ENCODE measurements around the gene RICTOR. TPM values are rescaled to one million over a fixed set of nuclear protein-coding genes. Genes with fewer than 3 reads are reported as not detected.

The RICTOR gene
- total RNA-seq, 1 donor from 2014 or later, result 35.0 TPM

DNA sequence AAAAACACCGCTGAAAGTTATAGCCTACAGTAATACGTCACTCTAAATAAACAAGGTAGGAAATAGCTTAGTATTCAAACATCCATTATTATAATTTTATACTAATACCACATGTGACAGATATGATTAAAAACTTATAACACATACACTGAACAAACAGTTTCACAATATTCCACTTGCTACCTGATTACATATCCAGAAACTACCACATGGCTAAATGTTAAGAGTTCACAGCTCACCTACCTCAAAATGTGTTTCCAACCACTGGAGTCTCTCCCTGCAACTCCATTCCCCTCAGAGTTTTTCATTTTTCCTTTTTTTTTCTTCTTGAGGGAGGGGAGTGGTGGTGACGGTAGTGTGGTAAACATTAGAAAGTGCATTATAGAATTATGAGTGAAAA lies 12.1 kb downstream of the RICTOR start:
- TF ChIP-seq, protein P1, sequence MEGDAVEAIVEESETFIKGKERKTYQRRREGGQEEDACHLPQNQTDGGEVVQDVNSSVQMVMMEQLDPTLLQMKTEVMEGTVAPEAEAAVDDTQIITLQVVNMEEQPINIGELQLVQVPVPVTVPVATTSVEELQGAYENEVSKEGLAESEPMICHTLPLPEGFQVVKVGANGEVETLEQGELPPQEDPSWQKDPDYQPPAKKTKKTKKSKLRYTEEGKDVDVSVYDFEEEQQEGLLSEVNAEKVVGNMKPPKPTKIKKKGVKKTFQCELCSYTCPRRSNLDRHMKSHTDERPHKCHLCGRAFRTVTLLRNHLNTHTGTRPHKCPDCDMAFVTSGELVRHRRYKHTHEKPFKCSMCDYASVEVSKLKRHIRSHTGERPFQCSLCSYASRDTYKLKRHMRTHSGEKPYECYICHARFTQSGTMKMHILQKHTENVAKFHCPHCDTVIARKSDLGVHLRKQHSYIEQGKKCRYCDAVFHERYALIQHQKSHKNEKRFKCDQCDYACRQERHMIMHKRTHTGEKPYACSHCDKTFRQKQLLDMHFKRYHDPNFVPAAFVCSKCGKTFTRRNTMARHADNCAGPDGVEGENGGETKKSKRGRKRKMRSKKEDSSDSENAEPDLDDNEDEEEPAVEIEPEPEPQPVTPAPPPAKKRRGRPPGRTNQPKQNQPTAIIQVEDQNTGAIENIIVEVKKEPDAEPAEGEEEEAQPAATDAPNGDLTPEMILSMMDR (IDR thresholded peaks at IDR 0.05; ENCODE audit: insufficient read depth, low read length, severe bottlenecking), result no peak
- H3K36me3 ChIP-seq (ENCODE audit: control insufficient read depth, insufficient read depth, low read length), result peaks cover 2% of the 10 kb centered on the region
- FAIRE-seq, result no peak

GRCh38 chr5:39059064-39059463 lies 15.1 kb downstream of the RICTOR start:
- FAIRE-seq, result no peak
- Histone ChIP-seq H3K36me3 (ENCODE audit: control insufficient read depth, insufficient read depth, low read length) (no peaks in the 10 kb centered on the region), H3K27me3 (ENCODE audit: control insufficient read depth, insufficient read depth, low read length) (no peaks in the 10 kb centered on the region), H3K4me3 (ENCODE audit: low read depth, low read length) (no peak overlapping the region)
- TF ChIP-seq, protein P1 (IDR thresholded peaks at IDR 0.05; ENCODE audit: insufficient read depth, low read length, severe bottlenecking), result no peak
- DNase-seq (ENCODE audit: low read depth), result no peak

More for the DNA sequence above, 12.1 kb downstream of the RICTOR start:
- H3K4me3 ChIP-seq (ENCODE audit: low read depth, low read length), result no peak overlapping the region
- no peaks in the 10 kb centered on the region for H3K27me3 ChIP-seq (ENCODE audit: control insufficient read depth, insufficient read depth, low read length)
- no peak for DNase-seq (ENCODE audit: low read depth)

GRCh38 chr5:39058178-39058921 lies 15.8 kb downstream of the RICTOR start:
- H3K4me3 ChIP-seq (ENCODE audit: low read depth, low read length), result no peak overlapping the region
- no peaks in the 10 kb centered on the region for H3K27me3 ChIP-seq (ENCODE audit: control insufficient read depth, insufficient read depth, low read length)
- DNase-seq (ENCODE audit: low read depth) (no peak), FAIRE-seq (no peak)
- H3K36me3 ChIP-seq (ENCODE audit: control insufficient read depth, insufficient read depth, low read length), result no peaks in the 10 kb centered on the region
- TF ChIP-seq, protein P1 (IDR thresholded peaks at IDR 0.05; ENCODE audit: insufficient read depth, low read length, severe bottlenecking), result no peak

GRCh38 chr5:39057734-39058133 lies 16.5 kb downstream of the RICTOR start:
- FAIRE-seq, result no peak
- no peak for DNase-seq (ENCODE audit: low read depth)
- H3K4me3 ChIP-seq (ENCODE audit: low read depth, low read length), result no peak overlapping the region

DNA sequence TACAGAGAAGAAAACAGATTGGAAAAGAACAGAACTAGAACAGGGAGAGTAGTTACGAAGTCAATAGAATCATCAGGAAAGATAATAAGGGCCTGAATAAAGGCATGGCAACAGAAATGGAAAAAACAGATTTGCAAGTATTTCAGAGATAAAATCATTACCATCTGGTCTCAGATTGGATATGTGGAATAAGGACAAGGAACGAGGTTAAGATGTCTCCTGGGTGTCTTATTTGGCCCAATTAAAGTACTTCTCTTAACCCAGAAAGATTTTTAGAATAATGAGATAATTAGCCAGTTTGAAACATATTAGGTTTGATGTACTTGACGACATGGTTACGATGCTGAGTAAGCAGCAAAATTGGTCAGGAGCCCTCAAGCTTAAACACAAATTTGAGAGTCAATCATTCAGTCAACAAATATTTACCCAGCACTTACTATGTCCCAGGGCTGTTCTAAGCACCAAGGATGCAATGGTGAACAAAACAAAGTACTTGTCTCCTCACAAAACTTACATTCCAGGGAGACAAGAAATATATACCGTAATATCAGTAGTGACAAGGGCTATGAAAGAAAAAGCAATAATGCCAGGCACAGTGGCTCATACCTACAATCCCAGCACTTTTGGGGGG lies 18.3 kb downstream of the RICTOR start:
- H3K27me3 ChIP-seq (ENCODE audit: control insufficient read depth, insufficient read depth, low read length), result no peaks in the 10 kb centered on the region
- no peak for DNase-seq (ENCODE audit: low read depth)
- H3K4me3 ChIP-seq (ENCODE audit: low read depth, low read length), result no peak overlapping the region
- no peaks in the 10 kb centered on the region for H3K36me3 ChIP-seq (ENCODE audit: control insufficient read depth, insufficient read depth, low read length)
- TF ChIP-seq, protein P1 (IDR thresholded peaks at IDR 0.05; ENCODE audit: insufficient read depth, low read length, severe bottlenecking), result no peak
- FAIRE-seq, result no peak

More at GRCh38 chr5:39057734-39058133, 16.5 kb downstream of the RICTOR start:
- TF ChIP-seq, protein P1 (IDR thresholded peaks at IDR 0.05; ENCODE audit: insufficient read depth, low read length, severe bottlenecking), result no peak
- H3K27me3 ChIP-seq (ENCODE audit: control insufficient read depth, insufficient read depth, low read length), result no peaks in the 10 kb centered on the region
- H3K36me3 ChIP-seq (ENCODE audit: control insufficient read depth, insufficient read depth, low read length), result no peaks in the 10 kb centered on the region
